WTC11 (cell line): ENCODE results near the gene ZNF185.

Experiments
- AFF4 ChIP-seq: sonication (generic); formaldehyde crosslinking; IDR thresholded peaks from 2 replicates; pipeline ENCODE4 v1.8.1; 2023; ENCODE audit warnings: mild to moderate bottlenecking, missing genetic modification reagents, borderline replicate concordance
- ATF6 ChIP-seq: sonication (generic); formaldehyde crosslinking; IDR thresholded peaks from 2 replicates; pipeline ENCODE4 v1.8.1; 2023; ENCODE audit warnings: mild to moderate bottlenecking, missing genetic modification reagents
- CTCF ChIP-seq: fragments of 200-600 bp; IDR thresholded peaks from 2 replicates; pipeline ENCODE4 v1.8.0; 2022; ENCODE audit warnings: antibody characterized with exemption
- E2F4 ChIP-seq: sonication (generic); formaldehyde crosslinking; IDR thresholded peaks from 2 replicates; pipeline ENCODE4 v1.8.1; 2022; ENCODE audit warnings: low read depth, mild to moderate bottlenecking, moderate library complexity, missing genetic modification reagents, borderline replicate concordance
- ETV6 ChIP-seq: sonication (generic); formaldehyde crosslinking; IDR thresholded peaks from 2 replicates; pipeline ENCODE4 v1.8.1; 2022; ENCODE audit warnings: mild to moderate bottlenecking, missing genetic modification reagents
- FOXP1 ChIP-seq: sonication (generic); formaldehyde crosslinking; IDR thresholded peaks from 2 replicates; pipeline ENCODE4 v1.8.0; 2022; ENCODE audit warnings: missing genetic modification reagents, mild to moderate bottlenecking, moderate library complexity, borderline replicate concordance
- IRF2 ChIP-seq: sonication (generic); formaldehyde crosslinking; IDR thresholded peaks from 2 replicates; pipeline ENCODE4 v1.8.0; 2022; ENCODE audit warnings: low read depth, missing genetic modification reagents, borderline replicate concordance
- TP53 ChIP-seq: sonication (generic); formaldehyde crosslinking; IDR thresholded peaks from 2 replicates; pipeline ENCODE4 v1.8.1; 2023; ENCODE audit warnings: mild to moderate bottlenecking, missing genetic modification reagents
- ZNF263 ChIP-seq: sonication (generic); formaldehyde crosslinking; IDR thresholded peaks from 2 replicates; pipeline ENCODE4 v1.8.1; 2022; ENCODE audit warnings: low read depth, mild to moderate bottlenecking, moderate library complexity, missing genetic modification reagents
- ZSCAN18 ChIP-seq: fragments of 250-450 bp; sonication (Bioruptor Pico); IDR thresholded peaks from 2 replicates; pipeline ENCODE4 v2.1.2; 2022; ENCODE audit warnings: mild to moderate bottlenecking, moderate library complexity

GRCh38 chrX:152917656-152918579 lies 20.1 kb downstream of the ZNF185 start:
- no peak for TF ChIP-seq FOXP1
- no peak for TF ChIP-seq CTCF
- TF ChIP-seq E2F4 (CRISPR knock-in tag) = no peak
- no peak for TF ChIP-seq IRF2 (CRISPR knock-in tag)
- no peak for TF ChIP-seq ATF6
- no peak for TF ChIP-seq ZSCAN18
- no peak for TF ChIP-seq ZNF263 (CRISPR knock-in tag)
- TF ChIP-seq ETV6 (CRISPR knock-in tag) = no peak
- no peak for TF ChIP-seq AFF4 (CRISPR knock-in tag)
- TF ChIP-seq TP53 (CRISPR knock-in tag) = no peak
